Astrocyte of the spinal cord (primary cell): ENCODE measurements around the gene TMEM134.
"Not testable (repeated sequence)": the region's sequence is repeated elsewhere in the genome, so short reads cannot be mapped to it uniquely, and the experiment has no call there.

Experiments
- DNase-seq: peaks from one replicate; pipeline ENCODE4 v3.0.0; 2011; ENCODE audit warnings: low read depth, low spot score
- H3K4me3 ChIP-seq: 2 replicates; pipeline ENCODE4 v1.5.1; 2011; ENCODE audit warnings: low read depth, mild to moderate bottlenecking, low read length, moderate library complexity
- in situ Hi-C: cut with HindIII; loops from 2 replicates; pipeline ENCODE4 v1.10.0; 2017; ENCODE audit warnings: low sequenced_read_pairs
- TF ChIP-seq, protein P1 (sequence below): IDR thresholded peaks from 2 replicates; pipeline ENCODE4 v1.5.1; 2012; ENCODE audit warnings: low read depth, mild to moderate bottlenecking, low read length, inconsistent platforms

The TMEM134 gene

DNA sequence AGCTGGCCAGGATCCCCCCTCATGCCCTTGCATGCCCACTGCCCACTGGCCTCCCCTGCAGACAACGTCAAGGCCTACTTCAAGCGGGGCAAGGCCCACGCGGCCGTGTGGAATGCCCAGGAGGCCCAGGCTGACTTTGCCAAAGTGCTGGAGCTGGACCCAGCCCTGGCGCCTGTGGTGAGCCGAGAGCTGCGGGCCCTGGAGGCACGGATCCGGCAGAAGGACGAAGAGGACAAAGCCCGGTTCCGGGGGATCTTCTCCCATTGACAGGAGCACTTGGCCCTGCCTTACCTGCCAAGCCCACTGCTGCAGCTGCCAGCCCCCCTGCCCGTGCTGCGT, 21.6 kb upstream of the TMEM134 start:
- in situ Hi-C loops, result no loop called here
- DNase-seq, result no peak
- TF ChIP-seq, protein P1, sequence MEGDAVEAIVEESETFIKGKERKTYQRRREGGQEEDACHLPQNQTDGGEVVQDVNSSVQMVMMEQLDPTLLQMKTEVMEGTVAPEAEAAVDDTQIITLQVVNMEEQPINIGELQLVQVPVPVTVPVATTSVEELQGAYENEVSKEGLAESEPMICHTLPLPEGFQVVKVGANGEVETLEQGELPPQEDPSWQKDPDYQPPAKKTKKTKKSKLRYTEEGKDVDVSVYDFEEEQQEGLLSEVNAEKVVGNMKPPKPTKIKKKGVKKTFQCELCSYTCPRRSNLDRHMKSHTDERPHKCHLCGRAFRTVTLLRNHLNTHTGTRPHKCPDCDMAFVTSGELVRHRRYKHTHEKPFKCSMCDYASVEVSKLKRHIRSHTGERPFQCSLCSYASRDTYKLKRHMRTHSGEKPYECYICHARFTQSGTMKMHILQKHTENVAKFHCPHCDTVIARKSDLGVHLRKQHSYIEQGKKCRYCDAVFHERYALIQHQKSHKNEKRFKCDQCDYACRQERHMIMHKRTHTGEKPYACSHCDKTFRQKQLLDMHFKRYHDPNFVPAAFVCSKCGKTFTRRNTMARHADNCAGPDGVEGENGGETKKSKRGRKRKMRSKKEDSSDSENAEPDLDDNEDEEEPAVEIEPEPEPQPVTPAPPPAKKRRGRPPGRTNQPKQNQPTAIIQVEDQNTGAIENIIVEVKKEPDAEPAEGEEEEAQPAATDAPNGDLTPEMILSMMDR, result no peak

DNA sequence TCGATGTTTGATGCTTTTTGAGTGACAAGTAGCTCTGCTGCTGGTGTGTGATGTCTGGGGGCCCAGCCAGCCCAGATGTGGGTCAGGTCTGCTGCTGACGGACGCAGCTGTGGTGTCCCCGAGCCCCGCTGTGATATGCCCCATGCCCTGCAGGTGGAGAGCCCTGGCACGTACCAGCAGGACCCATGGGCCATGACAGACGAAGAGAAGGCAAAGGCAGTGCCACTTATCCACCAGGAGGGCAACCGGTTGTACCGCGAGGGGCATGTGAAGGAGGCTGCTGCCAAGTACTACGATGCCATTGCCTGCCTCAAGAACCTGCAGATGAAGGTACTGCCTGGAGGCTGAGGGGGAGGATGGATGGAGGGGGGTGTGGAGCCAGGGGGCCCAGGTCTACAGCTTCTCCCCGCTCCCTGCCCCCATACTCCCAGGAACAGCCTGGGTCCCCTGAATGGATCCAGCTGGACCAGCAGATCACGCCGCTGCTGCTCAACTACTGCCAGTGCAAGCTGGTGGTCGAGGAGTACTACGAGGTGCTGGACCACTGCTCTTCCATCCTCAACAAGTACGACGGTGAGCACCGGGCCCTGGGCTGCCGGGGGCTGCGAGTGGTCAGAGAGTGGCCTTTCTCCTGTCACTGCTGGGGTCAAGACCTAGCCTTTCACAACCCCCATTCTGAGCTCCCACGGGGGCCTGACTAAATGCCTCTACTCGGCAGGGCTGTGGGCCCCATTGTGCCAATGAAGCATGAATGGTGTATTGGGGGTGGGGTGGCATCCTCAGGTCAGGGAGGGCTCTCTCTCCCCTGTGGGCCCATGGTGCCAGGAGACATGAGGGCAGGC, 21.1 kb upstream of the TMEM134 start:
- in situ Hi-C loops, result no loop called here
- H3K4me3 ChIP-seq, result no peak overlapping the region
- TF ChIP-seq, protein P1, result no peak
- DNase-seq, result no peak

More for the DNA sequence above, 21.6 kb upstream of the TMEM134 start:
- H3K4me3 ChIP-seq, result no peak overlapping the region

DNA sequence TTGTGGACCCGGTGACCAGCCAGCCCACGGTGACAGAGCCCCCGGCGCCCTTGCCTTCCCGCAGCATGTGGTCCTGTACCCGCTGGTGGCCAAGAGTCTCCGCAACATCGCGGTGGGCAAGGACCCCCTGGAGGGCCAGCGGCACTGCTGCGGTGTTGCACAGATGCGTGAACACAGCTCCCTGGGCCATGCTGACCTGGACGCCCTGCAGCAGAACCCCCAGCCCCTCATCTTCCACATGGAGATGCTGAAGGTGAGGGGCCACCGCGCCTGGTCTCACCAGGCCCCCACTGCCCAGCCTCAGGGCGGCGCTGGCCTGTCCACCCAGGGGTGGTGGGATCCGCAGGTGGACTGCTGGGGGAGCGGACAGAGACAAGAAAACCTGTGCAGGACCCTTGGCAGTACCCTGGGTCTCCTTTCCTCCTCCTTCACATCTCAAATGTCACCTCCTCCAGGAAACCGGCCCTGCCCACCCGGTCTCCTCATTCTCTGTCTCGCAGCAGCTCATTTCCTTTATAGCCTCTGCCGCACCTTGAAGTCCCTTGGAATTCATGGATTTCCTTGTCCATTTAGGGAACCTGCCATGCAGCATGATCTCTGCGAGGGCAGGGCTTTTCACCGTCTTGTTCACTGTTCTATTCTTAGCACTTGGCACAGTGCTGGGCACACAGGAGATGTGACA, 20.3 kb upstream of the TMEM134 start:
- DNase-seq, result no peak
- no peak overlapping the region for H3K4me3 ChIP-seq

DNA sequence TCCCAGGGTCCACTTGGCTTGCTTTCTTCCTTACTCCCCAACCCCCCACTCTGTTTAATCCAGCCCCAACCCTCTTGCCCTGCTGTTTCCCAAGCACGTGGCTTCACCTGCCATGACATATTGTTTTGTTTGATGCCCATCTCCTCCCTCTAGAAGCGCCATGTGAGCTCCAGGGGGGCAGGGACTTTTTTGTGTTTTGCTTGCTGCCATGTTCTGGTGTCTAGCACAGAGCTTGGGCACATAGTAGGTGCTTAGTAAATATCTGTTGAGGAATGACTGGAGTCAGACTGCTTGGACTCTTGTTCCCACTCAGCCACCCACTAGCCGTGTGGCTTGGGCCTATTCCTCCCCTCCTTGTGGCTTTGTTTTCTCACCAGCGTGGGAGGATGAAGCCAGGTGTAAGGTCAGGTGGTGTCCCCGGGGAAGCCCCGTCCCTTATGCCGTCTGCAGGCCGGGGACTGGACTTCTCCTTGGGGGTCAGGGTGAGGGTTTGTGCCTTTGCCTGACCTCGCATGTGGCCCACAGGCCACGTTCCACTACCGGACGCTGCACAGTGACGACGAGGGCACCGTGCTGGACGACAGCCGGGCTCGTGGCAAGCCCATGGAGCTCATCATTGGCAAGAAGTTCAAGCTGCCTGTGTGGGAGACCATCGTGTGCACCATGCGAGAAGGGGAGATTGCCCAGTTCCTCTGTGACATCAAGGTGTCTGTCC, 17.6 kb upstream of the TMEM134 start:
- in situ Hi-C loops, result no loop called here
- TF ChIP-seq, protein P1, result no peak
- no peak overlapping the region for H3K4me3 ChIP-seq
- DNase-seq, result no peak

More for the DNA sequence above, 20.3 kb upstream of the TMEM134 start:
- TF ChIP-seq, protein P1, result no peak
- in situ Hi-C loops, result no loop called here

DNA sequence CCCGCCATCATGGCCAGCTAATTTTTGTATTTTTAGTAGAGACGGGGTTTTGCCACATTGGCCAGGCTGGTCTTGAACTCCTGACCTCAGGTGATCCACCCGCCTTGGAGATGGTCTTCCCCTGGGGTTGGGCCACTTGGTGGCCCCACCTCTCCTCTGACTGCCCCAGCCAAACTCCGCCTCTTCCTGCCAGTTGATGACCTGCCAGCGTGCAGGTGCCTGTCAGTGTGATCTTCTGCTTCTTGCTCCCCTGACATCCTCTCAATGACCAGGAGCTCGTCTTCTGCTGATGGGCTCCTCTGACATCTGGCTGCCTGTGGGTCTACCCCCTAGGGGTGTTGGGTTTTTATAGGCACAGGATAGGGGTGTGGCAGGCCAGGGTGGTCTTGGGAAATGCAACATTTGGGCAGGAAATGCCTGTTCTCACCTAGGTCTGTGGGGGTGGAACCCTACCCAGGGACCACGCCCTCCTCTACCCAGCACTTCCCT, 16.9 kb upstream of the TMEM134 start:
- DNase-seq, H3K4me3 ChIP-seq, in situ Hi-C loops: not testable (repeated sequence)

DNA sequence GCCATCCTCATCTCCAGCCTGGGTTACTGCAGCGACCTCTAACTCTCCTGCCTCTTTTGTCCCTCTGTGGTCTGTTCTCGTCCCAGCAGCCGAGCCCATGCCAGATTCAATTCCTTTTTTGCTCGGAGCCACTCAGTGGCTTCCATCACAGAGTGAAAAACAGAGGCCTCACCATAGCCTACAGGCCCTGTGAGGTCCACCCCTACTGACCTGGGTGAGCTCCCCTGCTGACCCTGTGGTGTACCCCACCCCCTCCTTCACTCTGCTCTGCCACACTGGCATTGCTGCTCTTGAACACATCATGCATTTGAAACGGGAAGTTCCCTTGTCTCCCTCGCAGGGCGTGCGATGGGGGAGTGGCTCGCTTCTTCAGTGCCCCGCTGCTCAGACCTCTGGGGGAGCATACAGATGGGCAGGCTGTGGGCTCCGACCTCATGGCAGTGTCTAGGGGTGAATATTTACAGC, 15.8 kb upstream of the TMEM134 start:
- H3K4me3 ChIP-seq, result no peak overlapping the region
- DNase-seq, result no peak
- TF ChIP-seq, protein P1, result no peak
- in situ Hi-C loops, result no loop called here
